A549 (cell line): ENCODE results near the gene SORCS2.

ENCODE experiments used
- CEBPB ChIP-seq, 2 experiments: fragments of >200 bp in 1 of 2; sonication (Bioruptor Twin) in 1 of 2; formaldehyde crosslinking in 1 of 2; IDR thresholded peaks; 2 replicates each; pipeline ENCODE4 v1.6.1; 2012 to 2016
- CTCF ChIP-seq: fragments of >200 bp; sonication (Bioruptor Twin); formaldehyde crosslinking; IDR thresholded peaks from 3 replicates; pipeline ENCODE4 v1.5.1; 2016
- EP300 ChIP-seq, 2 experiments: fragments of >200 bp; sonication (Bioruptor Twin); formaldehyde crosslinking; IDR thresholded peaks; 2 replicates in 1 of 2; 3 replicates in 1 of 2; pipeline ENCODE4 v1.6.1; 2016 to 2017
- KDM1A ChIP-seq: fragments of 200-600 bp; sonication (generic); IDR thresholded peaks from 2 replicates; pipeline ENCODE4 v1.6.1; 2016; ENCODE audit warnings: low read depth, mild to moderate bottlenecking
- MAFK ChIP-seq: fragments of 450-650 bp; IDR thresholded peaks from 2 replicates; pipeline ENCODE4 v1.6.1; 2014; ENCODE audit not compliant: partially characterized antibody
- PBX3 ChIP-seq: IDR thresholded peaks from 2 replicates; pipeline ENCODE4 v1.6.1; 2012
- POLR2A ChIP-seq: IDR thresholded peaks from 2 replicates; pipeline ENCODE4 v1.6.1; 2012; ENCODE audit warnings: mild to moderate bottlenecking, low read length
- RNF2 ChIP-seq: fragments of 200-600 bp; sonication (generic); IDR thresholded peaks from 2 replicates; pipeline ENCODE4 v1.6.1; 2016; ENCODE audit warnings: low read depth, mild to moderate bottlenecking, antibody characterized with exemption, moderate library complexity, borderline replicate concordance
- SMC3 ChIP-seq: fragments of >200 bp; sonication (Bioruptor Twin); formaldehyde crosslinking; IDR thresholded peaks from 3 replicates; pipeline ENCODE4 v1.6.1; 2018; ENCODE audit warnings: inconsistent platforms
- TFCP2L1 ChIP-seq: fragments of 250-450 bp; sonication (Bioruptor Pico); IDR thresholded peaks from 2 replicates; pipeline ENCODE4 v1.5.0; 2021; ENCODE audit warnings: mild to moderate bottlenecking
- TP53 ChIP-seq: fragments of 250-450 bp; sonication (Bioruptor Pico); IDR thresholded peaks from 2 replicates; pipeline ENCODE4 v1.5.0; 2021; ENCODE audit warnings: mild to moderate bottlenecking, moderate library complexity
- USF2 ChIP-seq: fragments of 450-650 bp; IDR thresholded peaks from 2 replicates; pipeline ENCODE4 v1.6.1; 2014; ENCODE audit warnings: antibody characterized with exemption
- TF ChIP-seq, protein P1 (sequence below): IDR thresholded peaks from 2 replicates; pipeline ENCODE4 v1.6.1; 2012
- TF ChIP-seq, protein P2 (sequence below): fragments of 200-600 bp; sonication (generic); IDR thresholded peaks from 2 replicates; pipeline ENCODE4 v1.6.1; 2016; ENCODE audit warnings: antibody characterized with exemption, mild to moderate bottlenecking, moderate library complexity

- no peak for TF ChIP-seq CTCF
- no peak for TF ChIP-seq POLR2A
- TF ChIP-seq RNF2: no peak
- TF ChIP-seq, protein P1, sequence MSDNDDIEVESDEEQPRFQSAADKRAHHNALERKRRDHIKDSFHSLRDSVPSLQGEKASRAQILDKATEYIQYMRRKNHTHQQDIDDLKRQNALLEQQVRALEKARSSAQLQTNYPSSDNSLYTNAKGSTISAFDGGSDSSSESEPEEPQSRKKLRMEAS: no peak
- no peak for TF ChIP-seq KDM1A
- TF ChIP-seq, protein P2, sequence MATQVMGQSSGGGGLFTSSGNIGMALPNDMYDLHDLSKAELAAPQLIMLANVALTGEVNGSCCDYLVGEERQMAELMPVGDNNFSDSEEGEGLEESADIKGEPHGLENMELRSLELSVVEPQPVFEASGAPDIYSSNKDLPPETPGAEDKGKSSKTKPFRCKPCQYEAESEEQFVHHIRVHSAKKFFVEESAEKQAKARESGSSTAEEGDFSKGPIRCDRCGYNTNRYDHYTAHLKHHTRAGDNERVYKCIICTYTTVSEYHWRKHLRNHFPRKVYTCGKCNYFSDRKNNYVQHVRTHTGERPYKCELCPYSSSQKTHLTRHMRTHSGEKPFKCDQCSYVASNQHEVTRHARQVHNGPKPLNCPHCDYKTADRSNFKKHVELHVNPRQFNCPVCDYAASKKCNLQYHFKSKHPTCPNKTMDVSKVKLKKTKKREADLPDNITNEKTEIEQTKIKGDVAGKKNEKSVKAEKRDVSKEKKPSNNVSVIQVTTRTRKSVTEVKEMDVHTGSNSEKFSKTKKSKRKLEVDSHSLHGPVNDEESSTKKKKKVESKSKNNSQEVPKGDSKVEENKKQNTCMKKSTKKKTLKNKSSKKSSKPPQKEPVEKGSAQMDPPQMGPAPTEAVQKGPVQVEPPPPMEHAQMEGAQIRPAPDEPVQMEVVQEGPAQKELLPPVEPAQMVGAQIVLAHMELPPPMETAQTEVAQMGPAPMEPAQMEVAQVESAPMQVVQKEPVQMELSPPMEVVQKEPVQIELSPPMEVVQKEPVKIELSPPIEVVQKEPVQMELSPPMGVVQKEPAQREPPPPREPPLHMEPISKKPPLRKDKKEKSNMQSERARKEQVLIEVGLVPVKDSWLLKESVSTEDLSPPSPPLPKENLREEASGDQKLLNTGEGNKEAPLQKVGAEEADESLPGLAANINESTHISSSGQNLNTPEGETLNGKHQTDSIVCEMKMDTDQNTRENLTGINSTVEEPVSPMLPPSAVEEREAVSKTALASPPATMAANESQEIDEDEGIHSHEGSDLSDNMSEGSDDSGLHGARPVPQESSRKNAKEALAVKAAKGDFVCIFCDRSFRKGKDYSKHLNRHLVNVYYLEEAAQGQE: no peak
- no peak for TF ChIP-seq MAFK
- TF ChIP-seq TP53 (CRISPR knock-in tag): no peak
- no peak for TF ChIP-seq SMC3
- no peak for TF ChIP-seq USF2
- no peak for TF ChIP-seq TFCP2L1 (CRISPR knock-in tag)
- TF ChIP-seq EP300 (IDR thresholded peaks at IDR 0.05): no peak
- no peak for TF ChIP-seq CEBPB (IDR thresholded peaks at IDR 0.05)
- no peak for TF ChIP-seq PBX3
Observed at GRCh38 chr4:7419961-7420660, 227.8 kb downstream of the SORCS2 start.
